Measurements from ENCODE around the gene NSRP1.

DNA sequence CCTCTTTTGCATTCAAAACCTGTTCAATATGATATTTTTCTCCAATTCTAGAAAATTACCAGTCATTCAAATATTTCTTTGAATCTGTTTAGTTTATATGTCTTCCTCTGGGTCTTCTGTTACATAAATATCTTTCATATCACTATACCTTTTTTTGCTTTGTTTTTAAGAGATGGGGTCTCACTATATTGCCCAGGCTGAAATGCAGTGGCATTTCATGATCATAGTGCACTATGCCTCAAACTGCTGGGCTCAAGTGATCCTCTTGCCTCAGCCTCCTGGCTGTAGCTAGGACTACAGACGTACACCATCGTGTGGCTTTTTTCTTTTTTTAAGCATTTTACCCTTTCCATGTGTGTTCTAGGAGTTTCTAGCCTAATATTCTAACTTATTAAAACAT lies 38.8 kb downstream of the NSRP1 start:
- TF ChIP-seq YY1 (IDR thresholded peaks at IDR 0.05) (no peak), SP1 (IDR thresholded peaks at IDR 0.05) (no peak), GABPA (IDR thresholded peaks at IDR 0.05 in 1 of 2, conservative IDR thresholded peaks at IDR 0.05 in 1 of 2) (no peak)
- TF ChIP-seq, protein P1, sequence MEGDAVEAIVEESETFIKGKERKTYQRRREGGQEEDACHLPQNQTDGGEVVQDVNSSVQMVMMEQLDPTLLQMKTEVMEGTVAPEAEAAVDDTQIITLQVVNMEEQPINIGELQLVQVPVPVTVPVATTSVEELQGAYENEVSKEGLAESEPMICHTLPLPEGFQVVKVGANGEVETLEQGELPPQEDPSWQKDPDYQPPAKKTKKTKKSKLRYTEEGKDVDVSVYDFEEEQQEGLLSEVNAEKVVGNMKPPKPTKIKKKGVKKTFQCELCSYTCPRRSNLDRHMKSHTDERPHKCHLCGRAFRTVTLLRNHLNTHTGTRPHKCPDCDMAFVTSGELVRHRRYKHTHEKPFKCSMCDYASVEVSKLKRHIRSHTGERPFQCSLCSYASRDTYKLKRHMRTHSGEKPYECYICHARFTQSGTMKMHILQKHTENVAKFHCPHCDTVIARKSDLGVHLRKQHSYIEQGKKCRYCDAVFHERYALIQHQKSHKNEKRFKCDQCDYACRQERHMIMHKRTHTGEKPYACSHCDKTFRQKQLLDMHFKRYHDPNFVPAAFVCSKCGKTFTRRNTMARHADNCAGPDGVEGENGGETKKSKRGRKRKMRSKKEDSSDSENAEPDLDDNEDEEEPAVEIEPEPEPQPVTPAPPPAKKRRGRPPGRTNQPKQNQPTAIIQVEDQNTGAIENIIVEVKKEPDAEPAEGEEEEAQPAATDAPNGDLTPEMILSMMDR (IDR thresholded peaks at IDR 0.05; ENCODE audit: low read depth, low read length, missing input control), result no peak
- TF ChIP-seq, protein P2, sequence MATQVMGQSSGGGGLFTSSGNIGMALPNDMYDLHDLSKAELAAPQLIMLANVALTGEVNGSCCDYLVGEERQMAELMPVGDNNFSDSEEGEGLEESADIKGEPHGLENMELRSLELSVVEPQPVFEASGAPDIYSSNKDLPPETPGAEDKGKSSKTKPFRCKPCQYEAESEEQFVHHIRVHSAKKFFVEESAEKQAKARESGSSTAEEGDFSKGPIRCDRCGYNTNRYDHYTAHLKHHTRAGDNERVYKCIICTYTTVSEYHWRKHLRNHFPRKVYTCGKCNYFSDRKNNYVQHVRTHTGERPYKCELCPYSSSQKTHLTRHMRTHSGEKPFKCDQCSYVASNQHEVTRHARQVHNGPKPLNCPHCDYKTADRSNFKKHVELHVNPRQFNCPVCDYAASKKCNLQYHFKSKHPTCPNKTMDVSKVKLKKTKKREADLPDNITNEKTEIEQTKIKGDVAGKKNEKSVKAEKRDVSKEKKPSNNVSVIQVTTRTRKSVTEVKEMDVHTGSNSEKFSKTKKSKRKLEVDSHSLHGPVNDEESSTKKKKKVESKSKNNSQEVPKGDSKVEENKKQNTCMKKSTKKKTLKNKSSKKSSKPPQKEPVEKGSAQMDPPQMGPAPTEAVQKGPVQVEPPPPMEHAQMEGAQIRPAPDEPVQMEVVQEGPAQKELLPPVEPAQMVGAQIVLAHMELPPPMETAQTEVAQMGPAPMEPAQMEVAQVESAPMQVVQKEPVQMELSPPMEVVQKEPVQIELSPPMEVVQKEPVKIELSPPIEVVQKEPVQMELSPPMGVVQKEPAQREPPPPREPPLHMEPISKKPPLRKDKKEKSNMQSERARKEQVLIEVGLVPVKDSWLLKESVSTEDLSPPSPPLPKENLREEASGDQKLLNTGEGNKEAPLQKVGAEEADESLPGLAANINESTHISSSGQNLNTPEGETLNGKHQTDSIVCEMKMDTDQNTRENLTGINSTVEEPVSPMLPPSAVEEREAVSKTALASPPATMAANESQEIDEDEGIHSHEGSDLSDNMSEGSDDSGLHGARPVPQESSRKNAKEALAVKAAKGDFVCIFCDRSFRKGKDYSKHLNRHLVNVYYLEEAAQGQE (IDR thresholded peaks at IDR 0.05), result no peak
